Mucosa of stomach (tissue), 1 donor: Measurements from ENCODE around the gene TTF1.

Experiments used
- H3K27me3 ChIP-seq: one replicate; pipeline ENCODE4 v1.7.0; 2013; ENCODE audit warnings: mild to moderate bottlenecking, low read length; ENCODE audit not compliant: control insufficient read depth, insufficient read depth
- H3K36me3 ChIP-seq: one replicate; pipeline ENCODE4 v1.7.0; 2013; ENCODE audit warnings: low read length; ENCODE audit not compliant: control insufficient read depth, insufficient read depth
- H3K4me1 ChIP-seq: one replicate; pipeline ENCODE4 v1.7.0; 2013; ENCODE audit warnings: mild to moderate bottlenecking, low read length; ENCODE audit not compliant: control insufficient read depth, insufficient read depth
- H3K4me3 ChIP-seq: one replicate; pipeline ENCODE4 v1.7.0; 2013; ENCODE audit warnings: low read length
- H3K9ac ChIP-seq: one replicate; pipeline ENCODE4 v1.7.0; 2013; ENCODE audit warnings: mild to moderate bottlenecking, low read length, moderate library complexity
- H3K9me3 ChIP-seq: one replicate; pipeline ENCODE4 v1.7.0; 2013; ENCODE audit warnings: mild to moderate bottlenecking, low read length, moderate library complexity; ENCODE audit not compliant: control insufficient read depth
- donor health status: Pancreatic carcinoma.

TTF1 gene

DNA sequence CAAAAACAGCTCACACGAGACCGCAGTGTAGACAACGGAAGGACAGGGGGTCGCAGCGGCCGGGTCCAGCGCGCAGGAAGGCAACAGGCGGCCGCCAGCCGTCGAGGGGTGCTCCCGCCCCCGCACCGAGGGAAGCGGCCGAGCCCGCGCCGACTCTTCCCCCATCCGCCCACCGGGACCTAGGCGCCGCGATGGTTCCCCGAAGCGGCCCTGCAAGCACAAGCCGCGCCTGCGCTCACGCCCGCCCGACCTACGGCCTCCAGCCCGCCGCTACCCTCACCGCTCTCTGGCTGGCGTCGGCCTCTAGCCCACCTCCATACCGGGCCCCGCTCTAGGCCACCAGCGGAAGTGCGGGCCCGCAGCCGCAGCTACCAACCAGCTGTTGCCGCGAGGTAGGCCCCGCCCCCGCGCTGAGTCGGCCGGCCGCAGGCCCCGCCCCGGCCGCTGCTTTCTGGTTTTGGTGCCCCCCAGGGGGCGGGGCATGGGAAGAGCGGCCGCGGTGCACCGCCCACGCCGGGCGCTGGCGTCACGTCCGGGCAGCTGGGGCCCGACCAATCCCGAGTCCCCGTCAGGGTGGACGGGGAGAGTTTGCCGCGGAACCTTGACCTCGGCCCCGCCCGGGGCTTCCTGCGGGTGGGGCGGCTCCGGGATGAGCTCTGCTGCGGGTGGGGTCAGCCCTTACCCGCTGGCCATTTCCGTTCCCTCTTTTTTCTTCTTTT lies 51.8 kb downstream of the TTF1 start, which contains the start of gene SETX:
SETX (minus strand) TSS at position 350 of the 719 bp plus-strand sequence. CDS start 5,558 bp downstream, outside the sequence.
- peaks cover 22% of the 10 kb centered on the region for H3K4me1 ChIP-seq
- peak within 1 kb of the TSS; percentile 88 for H3K9ac ChIP-seq
- no peaks in the 10 kb centered on the region for H3K27me3 ChIP-seq
- peak within 1 kb of the TSS; percentile 77 for H3K4me3 ChIP-seq
- H3K9me3 ChIP-seq, result no peaks in the 10 kb centered on the region
- no peaks in the 10 kb centered on the region for H3K36me3 ChIP-seq

DNA sequence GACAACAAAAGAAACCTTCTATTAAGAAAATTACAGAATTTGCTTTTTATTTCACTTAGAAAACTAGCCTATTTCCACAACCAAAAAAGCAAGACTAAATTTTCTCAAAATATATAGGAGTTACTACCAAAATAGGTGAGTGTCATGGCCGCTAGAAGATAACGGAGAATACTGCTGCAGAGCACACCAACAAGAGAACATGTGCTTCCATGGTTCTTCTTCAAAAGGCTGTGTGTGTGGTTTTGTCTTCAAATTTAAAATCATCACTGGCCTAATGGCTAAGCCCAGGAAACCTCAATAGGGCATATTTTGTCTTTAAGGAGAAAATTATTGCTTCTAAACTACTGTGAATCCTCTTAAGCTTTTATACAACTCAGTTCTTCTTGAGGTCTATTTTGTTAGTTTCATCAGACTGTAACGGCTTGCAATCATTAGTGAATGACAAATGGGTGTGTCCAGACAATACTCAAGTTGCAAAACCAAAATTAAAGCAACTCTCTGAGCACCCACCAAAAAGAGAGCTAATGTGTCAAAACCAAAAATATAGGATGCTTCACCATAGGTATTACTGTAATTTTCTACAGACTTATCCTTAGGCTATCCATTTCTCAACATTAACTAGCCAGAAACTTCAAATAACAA lies 55.1 kb downstream of the TTF1 start:
- Histone ChIP-seq H3K9ac (peak overlapping the region; percentile 47), H3K9me3 (no peaks in the 10 kb centered on the region), H3K27me3 (no peaks in the 10 kb centered on the region), H3K4me1 (peaks cover 22% of the 10 kb centered on the region), H3K4me3 (no peak overlapping the region), H3K36me3 (peaks cover 1% of the 10 kb centered on the region)

DNA sequence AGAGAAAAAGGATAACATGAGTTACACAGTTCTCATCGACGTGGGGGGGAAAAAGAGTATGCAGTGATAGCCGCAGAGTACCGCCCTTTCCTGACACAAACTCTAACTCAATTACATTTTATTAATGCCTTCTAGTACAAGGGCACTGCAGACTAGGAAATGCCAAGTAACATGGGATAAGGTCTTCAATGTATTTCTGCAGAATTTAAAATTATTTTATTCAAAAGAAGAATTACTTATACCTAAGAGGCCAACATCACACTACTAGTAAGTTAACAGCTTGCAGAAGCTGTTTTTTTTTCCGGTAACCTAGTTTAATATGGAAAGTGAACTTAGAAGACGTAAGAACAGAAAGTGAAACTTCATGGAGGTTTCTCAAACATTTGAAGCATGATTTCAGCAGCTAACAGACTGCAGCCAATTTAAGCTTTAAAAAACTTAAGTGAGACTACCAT lies 55.8 kb downstream of the TTF1 start:
- no peak overlapping the region for H3K4me3 ChIP-seq
- H3K9me3 ChIP-seq, result no peaks in the 10 kb centered on the region
- peaks cover 6% of the 10 kb centered on the region for H3K36me3 ChIP-seq
- peak overlapping the region; percentile 47 for H3K9ac ChIP-seq
- peaks cover 22% of the 10 kb centered on the region for H3K4me1 ChIP-seq
- no peaks in the 10 kb centered on the region for H3K27me3 ChIP-seq

DNA sequence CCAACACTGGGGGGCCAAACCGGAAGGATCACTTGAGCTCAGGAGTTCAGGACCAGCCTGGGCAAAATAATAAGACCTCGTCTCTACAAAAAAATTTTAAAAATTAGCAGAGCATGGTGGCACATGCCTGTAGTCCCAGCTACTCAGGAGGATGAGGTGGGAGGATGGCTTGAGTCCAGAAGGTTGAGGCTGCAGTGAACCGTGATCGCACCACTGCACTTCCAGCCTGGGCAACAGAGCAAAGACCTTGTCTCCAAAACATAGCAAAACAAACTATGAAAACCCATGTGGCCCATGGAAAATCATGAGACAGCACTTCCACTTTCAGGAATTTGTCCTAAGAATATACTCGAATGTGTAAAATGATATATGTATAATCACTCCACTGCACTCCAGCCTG lies 58.0 kb downstream of the TTF1 start:
- Histone ChIP-seq H3K9me3 (no peaks in the 10 kb centered on the region), H3K27me3 (no peaks in the 10 kb centered on the region), H3K9ac (no peak overlapping the region), H3K4me3 (no peak overlapping the region), H3K36me3 (peaks cover 6% of the 10 kb centered on the region), H3K4me1 (peaks cover 18% of the 10 kb centered on the region)

DNA sequence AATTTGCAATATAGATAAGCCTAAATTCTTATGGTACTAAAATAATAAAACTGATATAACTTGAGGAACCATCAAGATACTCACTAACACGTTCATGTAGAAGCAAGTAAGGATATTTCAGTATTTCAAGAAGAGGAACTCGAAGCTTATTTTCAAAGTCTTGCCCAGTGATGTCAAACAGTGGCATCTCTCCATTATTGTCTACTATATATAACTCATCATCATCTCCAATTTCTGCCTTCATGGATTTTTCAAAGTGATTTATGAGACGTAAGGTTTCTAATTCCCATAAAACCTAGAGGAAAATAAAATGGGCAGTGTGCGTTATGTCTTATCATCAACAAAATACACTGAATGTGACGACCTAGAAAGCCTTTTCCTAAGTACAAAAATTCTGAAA lies 60.5 kb downstream of the TTF1 start:
- Histone ChIP-seq H3K27me3 (no peaks in the 10 kb centered on the region), H3K36me3 (peaks cover 14% of the 10 kb centered on the region), H3K9ac (no peak overlapping the region), H3K4me1 (peaks cover 5% of the 10 kb centered on the region), H3K4me3 (no peak overlapping the region), H3K9me3 (no peaks in the 10 kb centered on the region)

DNA sequence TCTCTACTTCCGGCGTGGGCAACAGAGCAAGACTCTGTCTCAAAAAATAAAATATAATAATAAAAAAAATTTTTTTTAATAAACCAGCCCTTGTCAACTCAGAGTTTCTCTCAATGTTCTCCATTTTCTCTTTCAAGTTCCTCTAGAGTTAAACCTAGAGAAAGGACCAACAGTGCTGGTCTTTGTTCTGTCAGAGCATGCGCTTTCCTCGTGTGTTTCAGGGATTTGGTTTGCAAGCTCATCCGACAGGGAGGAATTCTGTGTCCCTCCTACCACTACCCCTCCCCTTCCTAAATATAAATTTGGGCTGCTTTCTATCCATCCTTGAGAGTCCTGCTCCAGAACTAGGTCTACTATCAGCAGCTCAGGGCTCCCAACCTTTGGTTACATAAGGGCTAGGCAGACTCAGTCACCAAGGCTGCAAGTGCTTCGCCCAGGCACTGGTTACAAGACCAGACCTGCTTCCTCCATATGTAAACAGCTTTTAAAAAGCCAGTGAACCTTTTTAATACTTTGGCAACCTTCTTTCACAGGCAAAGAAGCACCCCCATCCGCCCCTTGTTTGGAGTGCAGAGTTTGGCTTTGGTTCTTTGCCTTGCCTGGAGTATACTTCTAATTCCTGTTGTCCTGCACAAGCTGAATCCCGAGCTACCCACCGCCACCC lies 65.3 kb downstream of the TTF1 start:
- peaks cover 21% of the 10 kb centered on the region for H3K36me3 ChIP-seq
- no peak overlapping the region for H3K9ac ChIP-seq
- H3K9me3 ChIP-seq, result no peaks in the 10 kb centered on the region
- no peaks in the 10 kb centered on the region for H3K27me3 ChIP-seq
- no peaks in the 10 kb centered on the region for H3K4me1 ChIP-seq
- H3K4me3 ChIP-seq, result no peak overlapping the region

DNA sequence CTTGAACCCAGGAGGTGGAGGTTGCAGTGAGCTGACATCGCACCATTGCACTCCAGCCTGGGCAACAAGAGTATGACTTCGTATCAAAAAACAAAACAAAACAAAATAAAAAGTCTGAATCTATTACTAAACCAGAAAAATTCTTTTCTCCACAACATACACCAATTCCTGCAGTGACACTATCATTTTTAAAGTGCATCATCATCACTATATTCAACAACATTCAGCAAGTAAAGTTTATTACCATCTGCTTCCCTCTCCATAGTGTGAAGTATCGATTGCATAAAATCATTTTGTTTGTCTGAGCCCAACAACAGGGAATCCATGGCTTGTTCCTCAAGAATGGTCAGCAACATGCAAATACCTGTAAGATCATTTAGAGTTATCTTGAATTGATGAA lies 72.3 kb downstream of the TTF1 start:
- no peaks in the 10 kb centered on the region for H3K4me1 ChIP-seq
- H3K27me3 ChIP-seq, result no peaks in the 10 kb centered on the region
- H3K36me3 ChIP-seq, result peaks cover 13% of the 10 kb centered on the region
- no peaks in the 10 kb centered on the region for H3K9me3 ChIP-seq
- H3K4me3 ChIP-seq, result no peak overlapping the region
- H3K9ac ChIP-seq, result no peak overlapping the region

DNA sequence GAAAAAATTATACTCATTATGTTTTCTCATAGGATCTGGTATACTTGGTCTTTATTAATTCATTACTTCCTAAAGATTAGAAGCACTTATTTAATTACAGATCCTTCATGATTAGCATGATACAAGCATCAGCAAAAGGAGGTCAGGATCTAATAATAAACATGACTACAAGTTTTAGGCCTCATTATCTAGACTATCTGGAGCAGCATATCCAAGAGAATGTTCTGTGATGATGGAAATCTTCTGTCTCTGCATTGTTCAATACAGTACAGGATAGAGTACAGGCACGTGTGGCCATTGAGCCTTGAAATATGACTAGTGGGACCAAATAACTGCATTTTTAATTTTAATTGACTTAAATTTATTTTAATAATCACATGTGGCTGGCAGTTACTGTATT lies 73.1 kb downstream of the TTF1 start:
- H3K4me1 ChIP-seq, result no peaks in the 10 kb centered on the region
- peaks cover 13% of the 10 kb centered on the region for H3K36me3 ChIP-seq
- no peak overlapping the region for H3K9ac ChIP-seq
- no peaks in the 10 kb centered on the region for H3K9me3 ChIP-seq
- H3K4me3 ChIP-seq, result no peak overlapping the region
- no peaks in the 10 kb centered on the region for H3K27me3 ChIP-seq

DNA sequence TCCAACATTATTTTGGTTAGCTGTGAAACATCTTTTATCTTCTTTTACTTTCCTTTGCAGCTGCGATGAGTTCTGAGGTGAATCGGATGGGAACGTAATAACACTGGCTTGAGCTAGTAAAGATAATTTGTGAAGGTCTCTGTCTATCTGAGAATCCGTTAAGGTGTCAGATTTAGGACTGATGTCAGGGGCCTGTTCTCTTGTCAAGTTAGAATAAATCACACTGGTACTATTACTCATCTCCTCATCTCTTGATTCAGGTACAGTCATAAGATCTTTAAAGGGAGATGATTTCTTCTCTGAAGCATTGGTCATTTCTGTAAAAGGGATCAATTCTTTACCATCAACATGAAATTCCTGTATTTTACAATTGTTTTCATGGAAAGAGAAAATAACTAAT lies 78.1 kb downstream of the TTF1 start:
- H3K4me3 ChIP-seq, result no peak overlapping the region
- H3K27me3 ChIP-seq, result no peaks in the 10 kb centered on the region
- no peaks in the 10 kb centered on the region for H3K4me1 ChIP-seq
- H3K36me3 ChIP-seq, result peaks cover 10% of the 10 kb centered on the region
- H3K9ac ChIP-seq, result no peak overlapping the region
- H3K9me3 ChIP-seq, result no peaks in the 10 kb centered on the region

DNA sequence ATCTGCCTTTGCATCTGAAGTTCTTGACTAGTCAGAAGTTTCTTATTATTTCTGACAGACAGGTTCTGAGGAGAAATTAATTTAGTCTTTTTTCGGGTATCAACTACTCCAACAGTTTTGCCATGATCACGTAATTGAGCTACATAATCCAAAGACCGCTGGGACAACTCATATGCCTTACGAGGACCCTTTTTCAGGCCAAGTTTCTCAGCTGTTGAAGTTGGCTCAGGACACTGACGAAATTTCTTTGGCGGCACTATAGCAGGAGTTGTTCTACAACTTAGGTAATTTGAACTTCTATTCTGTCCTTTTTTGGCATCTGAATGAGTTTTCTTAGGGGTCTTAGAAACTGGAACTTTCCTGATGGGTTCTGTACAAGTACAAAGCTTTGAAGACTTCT lies 79.1 kb downstream of the TTF1 start:
- Histone ChIP-seq H3K27me3 (no peaks in the 10 kb centered on the region), H3K4me3 (no peak overlapping the region), H3K9ac (no peak overlapping the region), H3K4me1 (no peaks in the 10 kb centered on the region), H3K9me3 (no peaks in the 10 kb centered on the region), H3K36me3 (peaks cover 10% of the 10 kb centered on the region)
